GM19240 (cell line): Measurements from ENCODE around the gene TSPOAP1.

Experiments used
- DNase-seq: peaks from one replicate; pipeline ENCODE4 v3.0.0; 2011; ENCODE audit warnings: low spot score; ENCODE audit not compliant: insufficient read length

Gene TSPOAP1

DNA sequence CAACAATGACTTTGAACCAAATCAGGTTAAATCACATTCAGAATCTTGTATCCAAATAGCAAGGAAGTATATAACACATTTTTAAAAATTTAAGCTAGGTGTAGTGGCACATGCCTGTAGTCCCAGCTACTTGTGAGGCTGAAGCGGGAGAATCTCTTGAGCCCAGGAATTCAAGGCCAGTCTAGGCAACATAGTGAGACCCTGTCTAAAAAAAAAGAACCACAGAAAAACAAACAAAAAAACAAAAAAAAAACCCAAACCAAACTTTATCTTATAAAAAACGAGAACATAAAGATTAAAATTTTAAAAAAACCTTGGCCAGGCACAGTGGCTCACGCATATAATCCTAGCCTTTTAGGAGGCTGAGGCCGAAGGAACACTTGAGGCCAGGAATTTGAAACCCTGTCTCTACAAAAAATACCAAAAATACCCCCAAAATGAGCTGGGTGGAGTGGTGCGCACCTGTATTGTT is 11.8 kb upstream of the TSPOAP1 start:
- DNase-seq: no peak

DNA sequence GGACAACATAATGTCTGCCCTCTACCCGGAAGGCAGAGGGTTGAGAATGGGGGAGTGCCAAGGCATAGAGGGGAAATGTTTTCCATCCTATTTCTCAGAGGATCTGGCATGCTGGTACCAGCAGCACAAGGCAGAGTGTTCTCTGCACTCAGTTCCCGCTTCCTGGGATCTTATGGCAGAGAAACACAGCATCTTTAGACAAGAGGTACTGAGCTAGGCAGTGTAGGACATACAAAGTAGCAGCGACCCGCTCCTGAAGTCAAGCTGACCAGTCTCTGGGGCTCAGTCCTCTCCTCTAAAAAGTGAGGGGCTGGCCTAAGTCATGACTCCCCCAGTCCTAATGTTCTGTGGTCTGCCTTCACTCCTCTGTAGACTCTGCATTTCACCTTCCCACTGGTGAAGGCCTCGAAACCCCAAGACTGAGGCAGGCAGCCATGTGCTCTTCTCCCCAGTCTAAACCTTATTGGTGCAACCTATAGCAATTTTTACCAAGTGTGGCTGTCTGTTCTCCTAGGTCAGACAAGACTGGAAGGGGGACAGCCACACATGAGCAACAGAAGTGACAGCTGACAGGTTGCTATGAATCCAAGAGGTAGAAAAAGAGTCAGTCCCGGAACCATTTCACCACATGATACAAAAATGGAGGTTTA is 11.3 kb upstream of the TSPOAP1 start:
- no peak for DNase-seq

- no peak for DNase-seq
These were observed 10.5 kb upstream of the TSPOAP1 start for GRCh38 chr17:58338841-58339754.

GRCh38 chr17:58338454-58338840 is 9.9 kb upstream of the TSPOAP1 start:
- no peak for DNase-seq

DNA sequence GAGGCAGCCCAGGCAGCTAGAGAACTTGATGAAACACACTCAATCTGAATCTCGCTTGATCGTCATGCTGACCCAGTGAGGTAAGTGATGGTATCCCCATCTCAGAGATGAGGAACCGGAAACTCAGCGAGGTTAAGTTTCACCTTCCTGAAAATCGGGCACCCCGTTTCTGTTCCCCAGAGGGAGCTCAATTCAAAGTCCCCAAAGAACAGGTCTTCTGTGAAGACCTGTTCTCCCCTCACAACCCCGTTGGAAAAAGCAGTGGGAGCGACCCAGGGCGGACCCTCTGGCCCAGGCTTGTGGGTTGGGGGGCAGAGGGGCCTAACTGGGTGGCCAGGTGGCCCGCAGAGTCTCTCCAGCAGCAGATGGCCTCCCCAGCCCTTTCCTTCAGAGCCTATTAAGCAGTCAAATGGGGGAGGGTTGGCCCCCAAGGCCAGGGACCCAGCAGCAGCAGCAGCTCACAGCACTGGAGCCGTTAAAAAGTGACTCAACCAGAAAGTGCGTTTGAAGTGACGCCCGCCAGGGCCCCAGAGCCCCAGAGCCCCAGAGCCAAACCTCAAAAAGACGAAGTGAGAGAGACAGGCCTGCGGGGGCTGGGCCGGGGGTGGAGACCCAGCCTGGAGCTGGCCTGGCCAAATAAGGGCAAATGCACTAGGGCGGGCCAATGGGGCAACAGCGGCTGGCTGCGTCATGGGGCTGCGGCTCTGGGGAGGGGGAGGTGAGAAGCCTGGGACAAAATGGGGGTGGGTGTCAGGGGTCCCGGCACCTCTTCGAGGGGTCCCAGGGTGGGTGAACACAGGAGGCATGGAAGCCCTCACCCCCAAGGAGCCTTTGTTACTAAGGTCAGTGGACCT is 9.2 kb upstream of the TSPOAP1 start:
- DNase-seq: no peak

- no peak for DNase-seq
These were observed 8.6 kb upstream of the TSPOAP1 start for GRCh38 chr17:58337210-58337599.

DNA sequence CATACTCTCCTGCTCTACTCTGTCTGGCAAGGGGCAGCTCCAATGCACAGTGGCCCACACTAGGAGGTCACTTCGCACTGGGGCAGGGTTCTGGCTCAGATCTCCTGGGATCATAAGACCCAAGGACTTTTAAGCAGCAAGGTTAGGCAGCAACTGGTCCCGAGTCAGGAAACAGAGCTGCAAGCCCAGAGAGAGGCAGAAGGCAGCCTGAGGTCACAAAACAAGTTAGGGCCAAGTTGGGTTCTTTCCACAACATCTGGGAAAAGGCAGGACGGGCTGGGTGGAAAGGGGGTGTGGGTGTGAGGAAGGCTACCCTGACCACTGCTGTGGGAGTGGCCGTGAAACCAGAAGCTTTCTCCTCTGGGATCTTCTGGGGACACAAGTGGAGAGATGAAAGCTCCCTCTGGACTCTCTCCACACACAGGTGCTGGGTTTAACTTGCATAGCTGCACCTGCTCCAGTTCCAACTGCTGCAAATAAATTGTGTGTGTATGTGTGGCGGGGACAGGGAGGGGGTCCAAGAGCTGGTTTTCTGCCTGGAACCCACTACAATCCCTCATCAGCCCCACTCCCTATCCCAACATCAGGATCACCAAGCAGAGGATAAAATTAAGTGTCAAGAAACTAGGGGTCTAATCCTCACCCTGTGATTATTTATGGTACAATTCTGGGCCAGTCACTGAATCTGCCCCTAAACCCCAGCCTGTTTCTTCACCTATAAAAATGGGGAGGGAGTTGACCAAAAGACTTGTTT is 8.0 kb upstream of the TSPOAP1 start:
- no peak for DNase-seq

DNA sequence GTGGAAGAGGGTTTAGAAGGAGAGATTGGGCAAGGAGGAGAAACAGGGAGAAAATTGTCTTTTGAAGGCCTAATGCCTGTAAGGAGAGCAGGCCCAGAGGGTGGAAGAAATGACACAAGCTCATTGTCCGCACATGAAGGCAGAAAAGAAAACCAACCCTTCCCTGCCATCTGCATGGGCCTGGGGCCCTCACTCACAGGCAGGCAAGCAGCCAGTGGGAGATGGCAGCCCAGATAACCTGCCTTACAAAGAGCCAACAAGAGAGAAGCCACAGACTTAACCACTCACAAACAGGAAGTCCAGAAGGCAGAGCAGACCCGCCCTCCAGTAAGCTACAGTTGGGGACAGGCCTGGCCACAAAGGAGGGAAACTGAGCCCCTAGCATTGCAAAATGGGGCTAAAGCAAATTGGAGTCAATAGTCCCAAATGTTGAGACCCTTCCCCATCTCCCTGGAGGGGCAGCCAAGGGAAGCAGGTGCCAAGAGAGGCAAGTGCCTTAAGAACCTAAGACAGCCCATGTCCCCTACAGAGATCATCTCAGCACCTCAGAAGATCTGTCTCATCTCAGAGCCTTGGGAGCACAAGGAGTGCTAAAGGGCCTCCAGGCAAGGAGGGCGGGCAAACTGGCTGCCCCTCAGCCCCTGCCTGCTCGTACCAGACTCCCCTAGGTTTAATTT is 7.3 kb upstream of the TSPOAP1 start:
- DNase-seq: no peak

DNA sequence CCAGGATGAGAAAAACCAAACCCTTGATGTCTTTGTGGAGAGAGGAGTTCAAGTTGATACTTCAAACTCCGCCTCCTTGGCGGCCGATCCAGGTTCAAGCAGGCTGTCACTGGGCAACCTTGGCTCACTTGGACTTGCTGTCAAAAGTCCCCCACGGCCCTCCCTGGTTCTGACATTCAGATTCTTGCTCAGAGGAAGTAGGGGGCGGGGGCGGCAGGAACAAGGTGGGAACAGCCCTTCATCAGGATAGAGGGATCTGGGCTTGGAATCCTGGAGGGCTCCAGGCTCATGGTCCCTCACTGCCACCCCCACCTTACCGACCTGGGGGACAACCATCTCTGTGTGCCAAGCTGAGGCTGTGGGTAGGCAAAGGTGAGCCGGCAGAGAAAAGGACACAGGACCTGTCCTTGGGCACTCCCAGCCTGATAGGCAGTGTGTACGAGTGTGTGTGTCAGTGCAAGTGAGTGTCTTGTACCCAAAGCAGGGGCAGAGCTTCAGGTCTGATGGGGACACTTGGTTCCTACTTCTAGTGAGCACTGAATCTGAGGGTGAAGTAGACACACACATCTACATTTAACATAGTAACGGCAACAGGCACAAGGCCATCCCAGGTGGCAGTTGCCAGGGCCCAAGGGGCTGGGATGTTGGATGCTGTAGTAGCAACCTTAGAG is 6.6 kb upstream of the TSPOAP1 start:
- DNase-seq: no peak

GRCh38 chr17:58334661-58335060 is 6.1 kb upstream of the TSPOAP1 start:
- no peak for DNase-seq

GRCh38 chr17:58334256-58334655 is 5.7 kb upstream of the TSPOAP1 start:
- no peak for DNase-seq

- DNase-seq: no peak
These were observed 5.2 kb upstream of the TSPOAP1 start for GRCh38 chr17:58333736-58334207.

GRCh38 chr17:58332778-58333735 is 4.5 kb upstream of the TSPOAP1 start:
- no peak for DNase-seq

DNA sequence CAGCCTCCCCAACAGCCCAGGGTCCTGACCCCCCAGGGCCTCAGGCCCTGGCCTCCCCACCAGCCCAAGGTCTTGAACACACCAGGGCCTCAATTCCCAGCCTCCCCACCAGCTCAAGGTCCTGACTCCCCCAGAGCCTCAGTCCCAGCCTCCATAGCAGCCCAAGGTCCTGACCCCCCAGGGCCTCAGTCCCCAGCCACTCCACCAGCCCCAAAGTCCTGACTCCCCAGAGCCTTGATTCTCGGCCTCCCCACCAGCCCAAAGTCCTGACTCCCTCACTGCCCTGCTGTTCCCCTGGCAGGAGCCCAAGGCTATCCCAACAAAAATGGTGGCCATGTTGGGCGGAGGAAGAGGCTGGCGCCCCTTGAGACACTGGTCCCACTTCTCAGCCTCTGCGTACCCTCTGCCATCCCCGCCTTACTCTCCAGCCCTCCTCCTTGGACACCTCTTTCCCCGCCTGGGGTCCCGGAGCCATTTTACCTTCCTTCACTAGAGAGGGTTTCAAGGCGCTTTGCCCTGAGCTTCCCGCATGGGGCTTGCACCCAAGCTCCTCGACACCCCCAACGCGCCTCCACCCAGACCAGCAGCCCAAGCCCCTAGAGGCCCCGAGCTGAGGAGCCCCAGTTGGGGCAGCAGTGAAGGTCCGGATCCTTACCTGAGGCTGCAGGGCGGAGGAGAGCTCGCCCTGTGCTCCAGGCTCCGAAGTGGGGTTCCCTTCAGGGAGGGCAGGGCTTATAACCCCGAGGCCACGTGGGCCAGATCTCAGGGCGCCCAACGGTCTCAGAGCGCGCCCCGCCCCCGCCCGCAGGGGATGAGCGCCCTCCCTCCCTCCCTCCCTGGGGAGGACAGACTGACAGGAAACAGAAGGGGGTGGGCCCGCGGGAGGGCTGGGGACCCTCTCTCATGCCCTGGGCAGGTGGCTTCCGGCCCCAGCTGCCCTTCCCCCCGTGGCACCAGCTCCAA is 3.5 kb upstream of the TSPOAP1 start:
- no peak for DNase-seq

DNA sequence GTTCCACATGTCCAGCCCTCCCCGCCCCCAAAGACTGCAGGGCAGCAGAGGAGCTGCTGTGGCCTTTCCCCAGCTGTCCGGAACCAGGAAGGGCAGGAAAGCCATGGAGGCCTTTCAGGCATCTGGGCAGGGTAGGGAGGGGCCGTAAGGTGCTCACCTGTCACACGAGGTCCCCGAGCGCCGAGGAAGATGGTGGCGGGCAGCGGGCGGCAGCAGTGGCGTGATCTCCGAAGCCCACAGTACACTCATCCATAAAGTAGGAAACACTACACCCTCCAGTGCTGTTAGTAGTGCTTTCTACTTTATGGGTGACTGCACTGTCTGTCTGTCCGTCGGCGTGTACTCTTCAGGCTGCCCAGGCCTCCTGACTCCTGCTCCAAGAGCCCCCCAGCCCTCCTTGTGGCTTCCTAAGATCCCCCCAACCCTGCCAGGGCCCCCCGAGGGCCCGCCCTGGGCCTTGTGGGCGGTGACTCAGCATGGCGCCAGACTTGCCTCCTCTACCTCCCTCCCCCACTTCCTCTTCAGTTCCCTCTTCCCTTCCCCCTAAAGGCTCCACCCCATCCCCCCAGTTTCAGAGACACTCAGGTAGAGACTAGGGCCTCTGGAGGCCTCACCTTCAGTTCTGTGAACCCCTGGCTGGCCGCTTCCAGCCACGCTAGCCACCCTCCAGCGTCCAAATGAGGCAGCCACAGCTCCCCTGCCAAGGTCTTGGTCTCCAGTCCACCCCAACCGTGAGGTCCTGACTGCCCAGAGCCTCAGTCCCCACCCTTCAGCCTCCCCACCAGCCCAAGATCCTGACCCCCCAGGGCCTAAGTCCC is 2.6 kb upstream of the TSPOAP1 start:
- no peak for DNase-seq

DNA sequence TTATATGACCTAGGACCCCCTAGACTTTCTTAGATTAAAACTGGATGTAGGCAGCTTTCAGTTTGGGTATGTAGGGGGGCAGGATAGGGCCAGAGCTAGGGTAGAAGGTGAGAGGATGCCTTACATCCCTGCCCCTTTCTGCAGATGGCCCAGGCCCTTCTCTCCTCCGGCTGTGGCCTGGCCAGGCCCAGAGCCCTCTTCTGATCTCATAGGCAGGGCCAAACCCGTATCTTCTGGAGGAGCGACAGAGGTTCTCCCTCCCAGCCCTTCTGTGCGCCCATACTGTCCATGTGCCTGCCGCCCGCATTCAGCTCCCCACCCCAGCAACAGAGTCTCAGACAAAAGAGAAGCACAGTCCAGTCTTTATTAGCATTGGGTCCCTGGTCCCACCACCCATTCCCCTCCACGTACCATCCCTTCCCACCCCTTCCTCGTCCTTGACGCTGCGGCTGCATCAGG is 2.0 kb upstream of the TSPOAP1 start:
- DNase-seq: no peak
